IPS-11a (cell line): Measurements from ENCODE around the gene SPEM2.

Source experiments
- H3K4me3 ChIP-seq: one replicate; pipeline ENCODE4 v1.5.1; 2013; ENCODE audit warnings: low read depth, low read length, control low read depth

SPEM2 gene

DNA sequence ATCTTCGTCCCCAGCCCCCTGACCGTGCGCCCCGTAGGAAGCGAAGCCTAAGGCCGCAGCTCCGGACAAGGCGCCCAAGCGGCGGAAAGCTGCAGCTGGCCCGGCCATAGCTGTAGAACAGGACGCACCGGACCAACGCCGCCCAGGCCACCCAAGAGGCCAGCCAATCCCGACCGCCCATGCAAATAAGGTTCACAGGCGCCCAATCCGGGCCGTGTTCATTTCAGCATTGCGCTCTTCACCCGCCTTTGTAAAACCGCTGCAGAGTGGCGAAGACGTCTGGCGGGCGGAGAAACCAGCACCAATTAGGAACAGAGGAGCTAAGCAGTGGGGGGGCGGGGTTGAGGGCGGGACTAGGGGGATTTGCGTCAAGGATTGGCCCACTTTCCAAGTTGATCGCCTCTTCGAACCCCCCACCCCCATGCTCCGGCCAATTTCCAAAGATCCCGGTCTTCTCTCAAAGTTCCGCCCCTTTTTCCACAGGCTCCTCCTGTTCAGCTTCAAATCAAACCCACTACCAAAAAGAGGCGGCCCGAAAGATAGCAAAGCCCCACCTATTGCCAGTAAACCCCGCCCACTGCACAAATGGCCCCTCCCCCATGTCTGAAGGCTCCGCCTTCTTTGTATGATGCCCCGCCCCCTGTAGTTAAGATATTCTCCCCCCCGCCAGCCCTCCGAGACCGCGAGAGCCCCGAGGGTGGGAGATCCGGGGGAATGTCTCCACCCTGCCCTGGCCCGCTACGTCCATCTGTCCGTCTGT, 21.3 kb upstream of the SPEM2 start, which contains the start of gene TMEM256:
TMEM256 (minus strand) TSS at position 121 of the 760 bp plus-strand sequence; CDS start at position 108, 13 bp downstream.
- H3K4me3 ChIP-seq: peak within 1 kb of the TSS; percentile 69

DNA sequence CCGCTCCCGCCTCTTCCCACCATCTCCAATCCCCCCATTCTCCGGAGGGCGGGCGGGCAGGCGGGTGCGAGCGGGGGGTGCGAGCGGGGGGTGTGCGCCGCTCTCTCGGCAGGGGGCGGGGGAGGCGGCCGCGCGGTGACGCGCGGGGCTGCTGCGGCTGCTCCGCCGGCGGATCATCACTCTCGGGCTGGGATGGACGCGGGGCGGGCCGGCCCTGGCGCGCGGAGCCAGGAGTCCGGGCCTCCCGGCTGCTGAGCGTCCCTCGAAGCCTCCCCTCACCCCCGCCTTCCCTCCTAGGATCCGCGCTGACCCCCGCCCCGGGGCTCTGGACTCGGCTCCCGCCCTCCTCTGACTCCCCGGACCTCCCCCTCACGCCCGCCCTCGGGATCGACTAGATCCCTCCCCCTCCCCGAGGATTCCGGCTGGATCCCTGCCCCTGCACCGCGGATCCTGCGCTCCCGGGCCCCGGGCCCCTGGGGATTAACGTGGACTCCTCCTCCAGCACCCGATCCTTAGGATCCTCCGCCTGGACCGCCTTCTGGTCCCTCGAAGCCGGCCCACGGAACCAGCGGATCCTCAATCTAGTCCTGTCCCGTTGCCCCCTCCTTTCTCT, 20.6 kb upstream of the SPEM2 start:
- peak overlapping the region; percentile 69 for H3K4me3 ChIP-seq

DNA sequence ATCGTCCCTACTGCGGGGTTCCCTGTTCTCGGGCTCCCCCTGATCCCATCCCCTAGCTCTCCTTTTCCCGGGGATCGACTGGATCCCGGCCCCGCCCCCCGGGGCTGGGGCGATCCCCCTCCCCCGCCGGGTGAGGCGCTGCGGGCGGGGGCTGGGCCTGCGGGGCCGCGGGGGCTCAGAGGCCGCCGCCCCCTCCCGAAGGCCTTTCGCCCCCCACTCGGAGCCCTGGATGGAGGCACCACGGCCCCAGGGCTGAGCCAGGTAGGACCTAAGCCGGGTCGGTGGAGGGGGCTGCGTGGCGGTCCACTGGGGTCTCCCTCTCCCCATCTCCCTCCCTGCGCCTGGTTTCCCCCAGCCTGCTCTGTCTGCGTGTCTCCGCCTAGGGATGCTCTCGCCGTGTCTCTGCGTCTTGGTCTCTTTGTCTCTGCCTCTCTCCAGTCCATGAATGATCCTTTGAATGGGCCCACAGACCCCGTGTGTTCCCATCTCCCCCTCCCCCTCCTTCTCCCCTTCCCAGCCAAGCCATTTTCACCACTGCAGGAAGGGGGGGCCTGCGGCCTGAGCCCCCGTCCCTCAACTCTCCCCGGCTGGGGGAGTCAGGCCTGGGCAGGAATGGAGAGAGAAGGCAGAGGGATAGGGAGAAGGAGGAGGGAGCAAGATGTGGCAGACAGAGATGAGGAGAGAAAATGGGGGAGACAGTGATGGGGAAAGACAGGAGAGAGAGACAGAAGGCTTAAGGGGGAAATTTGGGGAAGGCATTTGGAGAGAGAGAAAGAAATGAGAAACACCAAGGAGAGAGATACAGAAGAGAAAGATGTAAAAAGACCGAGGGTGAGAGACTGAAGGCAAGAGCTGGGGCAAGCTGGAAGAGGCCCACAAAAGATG, 19.8 kb upstream of the SPEM2 start:
- H3K4me3 ChIP-seq: peak overlapping the region; percentile 69

DNA sequence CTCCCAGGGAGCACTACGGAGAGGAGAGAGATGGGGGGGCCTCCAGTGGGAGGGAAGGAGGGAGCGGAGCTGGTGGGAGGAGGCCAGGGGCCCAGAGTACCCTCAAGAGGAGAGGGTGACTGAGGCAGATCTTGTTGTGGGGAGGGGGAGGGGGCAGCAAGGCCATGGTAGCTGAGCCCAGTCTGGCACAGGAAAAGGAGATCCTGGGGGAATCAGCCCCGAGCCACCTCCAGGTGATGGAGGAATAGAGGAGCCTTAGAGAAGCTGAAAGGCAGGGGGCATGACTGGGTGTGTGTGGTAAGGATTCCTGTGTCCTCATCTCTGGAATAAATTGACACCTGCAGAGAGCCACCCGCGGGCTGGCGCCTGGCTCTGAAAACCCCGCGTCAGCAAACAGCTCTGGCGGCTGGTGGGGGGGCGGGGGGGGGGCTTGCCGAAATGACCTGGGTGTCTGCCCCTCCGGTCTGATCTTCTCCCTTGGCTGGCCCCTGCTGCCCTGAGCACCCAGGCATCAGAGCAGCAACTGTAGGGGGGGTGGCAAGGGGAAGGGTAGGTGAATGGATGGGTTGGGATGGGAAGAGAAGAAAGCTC, 19.1 kb upstream of the SPEM2 start:
- H3K4me3 ChIP-seq: peak overlapping the region; percentile 69

DNA sequence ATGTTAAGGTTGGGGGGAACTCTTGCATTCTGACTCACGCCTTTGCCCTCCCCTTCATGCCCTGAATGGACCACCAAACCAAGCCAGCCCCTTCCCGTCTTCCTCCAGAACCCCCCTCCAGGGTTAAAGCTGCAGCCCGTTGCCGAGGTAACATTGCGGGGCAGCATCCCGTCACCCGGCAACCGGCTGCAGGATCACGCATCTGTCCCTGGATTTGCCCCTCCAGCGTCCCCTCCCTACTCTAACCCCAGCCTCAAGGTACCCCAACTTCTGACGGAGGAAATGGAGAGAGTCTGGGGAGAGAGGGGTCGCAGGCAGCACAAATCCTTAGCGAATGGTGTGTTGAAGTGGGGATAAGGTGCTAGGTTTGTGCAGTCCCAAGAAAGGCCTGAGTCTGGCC, 18.3 kb upstream of the SPEM2 start:
- no peak overlapping the region for H3K4me3 ChIP-seq

DNA sequence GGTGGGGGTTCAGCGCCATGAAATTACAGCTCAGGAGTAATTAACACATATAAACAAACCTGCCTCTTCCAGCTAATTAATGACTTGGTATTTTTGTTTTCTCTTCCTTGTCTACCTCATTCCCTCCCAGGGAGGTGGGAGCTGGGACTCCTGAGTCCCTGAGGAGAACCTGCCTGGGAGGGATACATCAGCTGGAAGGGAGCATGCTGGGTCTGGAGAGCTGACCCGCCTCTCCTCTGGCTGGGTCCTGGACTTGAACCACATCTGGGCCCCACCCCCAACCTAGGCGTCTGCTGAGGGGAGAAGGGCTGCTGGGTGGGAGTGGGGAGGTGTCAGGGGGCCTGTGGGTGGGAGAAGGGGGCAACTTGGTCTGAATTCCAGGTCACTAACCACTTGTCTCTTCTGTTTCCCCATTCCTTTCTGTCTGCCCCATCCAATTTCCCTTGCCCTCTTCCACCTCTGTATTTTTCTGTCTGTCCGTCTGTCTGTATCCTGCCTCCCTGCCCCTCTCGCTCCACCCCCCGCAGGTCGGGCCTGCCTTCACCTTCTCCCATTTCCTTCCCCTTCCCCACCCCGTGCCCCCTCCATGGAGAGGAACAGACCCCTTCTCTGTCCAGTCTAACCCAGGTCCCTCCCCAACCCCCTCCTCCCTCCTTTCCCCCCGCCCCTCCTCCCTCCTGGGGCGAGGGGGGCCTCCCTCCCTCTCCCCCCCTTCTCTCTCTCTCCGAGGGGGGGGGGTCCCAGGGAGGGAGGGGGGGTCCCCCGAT, 17.7 kb upstream of the SPEM2 start, which contains the start of gene NLGN2:
NLGN2 (plus strand) TSS at position 361 of the 767 bp plus-strand sequence. CDS start 411 bp downstream, outside the sequence.
- H3K4me3 ChIP-seq: peak within 1 kb of the TSS; percentile 18

DNA sequence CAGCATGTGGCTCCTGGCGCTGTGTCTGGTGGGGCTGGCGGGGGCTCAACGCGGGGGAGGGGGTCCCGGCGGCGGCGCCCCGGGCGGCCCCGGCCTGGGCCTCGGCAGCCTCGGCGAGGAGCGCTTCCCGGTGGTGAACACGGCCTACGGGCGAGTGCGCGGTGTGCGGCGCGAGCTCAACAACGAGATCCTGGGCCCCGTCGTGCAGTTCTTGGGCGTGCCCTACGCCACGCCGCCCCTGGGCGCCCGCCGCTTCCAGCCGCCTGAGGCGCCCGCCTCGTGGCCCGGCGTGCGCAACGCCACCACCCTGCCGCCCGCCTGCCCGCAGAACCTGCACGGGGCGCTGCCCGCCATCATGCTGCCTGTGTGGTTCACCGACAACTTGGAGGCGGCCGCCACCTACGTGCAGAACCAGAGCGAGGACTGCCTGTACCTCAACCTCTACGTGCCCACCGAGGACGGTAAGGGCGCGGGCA, 17.1 kb upstream of the SPEM2 start:
- peak overlapping the region; percentile 18 for H3K4me3 ChIP-seq

DNA sequence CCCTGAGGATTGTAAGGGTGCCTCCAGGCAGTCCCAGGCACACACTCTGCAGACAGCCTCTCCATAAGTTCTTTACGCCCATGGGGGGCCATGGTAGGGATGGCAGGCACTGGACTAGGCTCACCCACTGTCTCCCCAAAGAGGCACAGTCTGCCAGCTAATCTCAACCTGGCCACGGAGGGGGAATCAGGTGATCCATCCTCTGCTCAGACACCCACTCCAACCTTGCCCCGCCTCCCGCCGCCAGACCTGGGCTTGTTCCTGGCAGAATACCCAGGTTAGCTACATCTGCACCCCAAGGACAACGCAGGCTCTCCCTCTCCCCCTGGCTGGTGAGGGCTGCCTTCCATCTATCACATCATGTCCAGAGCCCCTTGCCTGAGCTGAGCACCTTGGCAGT, 16.6 kb upstream of the SPEM2 start:
- no peak overlapping the region for H3K4me3 ChIP-seq

DNA sequence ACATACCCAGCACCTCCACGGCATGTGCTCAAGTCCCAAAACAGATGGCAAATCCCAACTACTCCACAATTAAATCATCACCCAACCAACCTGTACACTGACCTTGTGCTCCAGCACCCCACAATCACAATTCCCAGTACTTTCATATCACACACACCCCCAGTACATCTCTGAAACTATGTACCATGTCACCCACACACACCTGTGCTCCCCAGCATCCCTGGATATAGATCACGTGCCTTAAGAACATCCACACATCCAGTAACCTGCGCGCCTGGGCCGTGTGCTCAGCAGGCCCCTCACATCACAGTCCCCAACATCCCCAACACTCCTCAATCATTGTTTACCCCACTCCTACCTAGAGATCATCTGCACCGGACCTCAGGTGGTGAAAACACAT, 15.7 kb upstream of the SPEM2 start:
- no peak overlapping the region for H3K4me3 ChIP-seq

DNA sequence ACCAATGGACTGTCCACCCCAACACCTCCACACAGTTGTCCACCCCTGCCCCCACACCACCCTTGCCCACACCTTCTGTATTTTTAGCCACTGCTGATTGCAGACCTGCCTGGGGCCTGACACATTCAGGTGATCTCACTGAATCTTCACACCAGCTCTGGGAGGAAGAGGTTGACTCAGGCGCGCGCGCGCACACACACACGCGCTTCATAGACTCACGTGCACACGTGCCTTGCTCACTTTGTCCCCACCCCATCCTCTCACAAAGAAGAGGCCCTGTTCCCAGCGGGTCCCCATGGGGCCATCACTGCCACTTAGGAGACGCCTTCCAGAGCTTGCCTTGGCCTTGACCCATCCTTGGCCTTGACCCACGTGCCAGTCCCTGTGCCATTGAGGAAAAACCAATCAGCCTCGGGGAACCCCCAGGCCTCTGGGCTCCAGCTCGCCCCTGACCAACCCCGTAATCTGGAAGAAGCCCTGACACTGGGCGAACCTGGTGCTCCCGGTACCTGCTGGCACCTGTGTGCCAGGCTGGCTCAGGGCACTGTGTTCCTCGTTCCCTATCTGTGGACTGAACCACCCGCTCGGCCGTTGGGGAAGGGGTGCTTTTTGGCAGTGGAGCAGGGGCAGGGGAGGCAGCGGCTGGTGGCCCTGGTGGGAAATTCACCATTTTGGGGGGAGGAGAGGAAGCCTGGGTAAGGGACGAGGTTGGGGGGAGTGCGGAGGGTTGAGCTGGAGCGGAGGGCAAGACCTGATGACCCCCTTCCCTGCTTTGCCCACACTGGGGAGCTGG, 14.6 kb upstream of the SPEM2 start:
- no peak overlapping the region for H3K4me3 ChIP-seq

DNA sequence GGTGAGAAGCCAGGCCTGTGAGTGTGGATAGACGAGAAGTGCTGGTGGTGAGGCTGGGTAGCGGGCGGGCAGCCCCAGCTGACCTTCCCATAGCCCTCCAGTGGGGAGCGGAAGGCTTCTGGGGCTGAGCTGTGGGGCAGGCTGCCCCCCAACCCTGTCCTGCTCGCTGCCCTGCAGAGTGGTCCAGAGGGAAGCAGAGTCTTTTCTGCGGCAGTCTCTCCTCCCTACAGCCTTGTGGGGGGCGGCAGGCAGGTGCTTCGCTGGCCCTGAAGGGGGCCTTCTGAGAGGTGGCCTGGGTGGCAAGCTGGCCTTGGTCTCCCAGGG, 14.0 kb upstream of the SPEM2 start:
- no peak overlapping the region for H3K4me3 ChIP-seq

DNA sequence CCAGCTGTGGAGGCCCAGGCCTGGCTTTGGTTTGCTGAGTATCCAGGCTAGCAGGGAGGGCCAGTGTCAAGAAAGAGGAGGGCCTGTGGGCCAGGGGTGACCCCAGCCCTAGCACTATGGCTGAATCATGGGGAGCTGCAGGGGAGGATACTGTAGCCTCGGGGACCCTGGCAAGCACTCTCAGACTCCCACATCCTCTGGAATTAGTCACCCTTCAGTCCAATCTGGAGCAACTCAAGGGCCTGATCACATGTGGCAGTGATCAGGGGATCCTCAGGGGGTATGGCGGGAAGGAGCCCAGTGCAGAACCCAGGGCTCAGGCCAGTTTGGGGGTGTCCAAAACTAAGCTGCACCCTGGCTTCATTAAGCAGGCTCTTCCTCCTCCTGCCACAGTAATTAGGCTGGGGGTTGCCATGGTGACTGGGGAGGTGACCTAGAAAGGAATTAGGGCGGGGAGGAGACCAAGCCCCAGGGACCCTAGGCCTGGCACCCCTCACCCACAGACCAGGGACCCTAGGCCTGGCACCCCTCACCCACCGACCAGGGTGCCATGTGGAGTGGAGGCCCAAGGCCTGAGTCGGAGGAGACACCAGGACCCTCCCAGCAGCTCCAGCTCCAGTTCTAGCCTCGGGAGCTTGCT, 11.9 kb upstream of the SPEM2 start:
- no peak overlapping the region for H3K4me3 ChIP-seq

DNA sequence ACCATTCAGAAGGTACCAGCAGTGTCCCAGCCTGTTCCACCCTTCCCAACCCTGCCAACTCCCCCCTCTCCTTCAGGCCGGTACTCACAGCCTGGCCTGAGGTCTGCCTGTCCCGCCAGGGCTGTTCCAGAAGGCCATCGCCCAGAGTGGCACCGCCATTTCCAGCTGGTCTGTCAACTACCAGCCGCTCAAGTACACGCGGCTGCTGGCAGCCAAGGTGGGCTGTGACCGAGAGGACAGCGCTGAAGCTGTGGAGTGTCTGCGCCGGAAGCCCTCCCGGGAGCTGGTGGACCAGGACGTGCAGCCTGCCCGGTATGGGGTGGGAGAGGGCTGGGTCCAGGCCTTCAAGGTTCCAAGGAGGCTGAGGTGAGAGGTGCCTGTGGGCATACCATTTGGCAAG, 10.6 kb upstream of the SPEM2 start:
- H3K4me3 ChIP-seq: no peak overlapping the region

DNA sequence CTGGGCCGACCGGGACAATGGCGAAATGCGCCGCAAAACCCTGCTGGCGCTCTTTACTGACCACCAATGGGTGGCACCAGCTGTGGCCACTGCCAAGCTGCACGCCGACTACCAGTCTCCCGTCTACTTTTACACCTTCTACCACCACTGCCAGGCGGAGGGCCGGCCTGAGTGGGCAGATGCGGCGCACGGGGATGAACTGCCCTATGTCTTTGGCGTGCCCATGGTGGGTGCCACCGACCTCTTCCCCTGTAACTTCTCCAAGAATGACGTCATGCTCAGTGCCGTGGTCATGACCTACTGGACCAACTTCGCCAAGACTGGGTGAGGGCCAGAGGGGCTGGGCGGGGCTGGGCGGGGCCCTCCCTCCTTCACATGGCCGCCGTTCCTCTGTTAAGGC, 9.6 kb upstream of the SPEM2 start:
- no peak overlapping the region for H3K4me3 ChIP-seq

DNA sequence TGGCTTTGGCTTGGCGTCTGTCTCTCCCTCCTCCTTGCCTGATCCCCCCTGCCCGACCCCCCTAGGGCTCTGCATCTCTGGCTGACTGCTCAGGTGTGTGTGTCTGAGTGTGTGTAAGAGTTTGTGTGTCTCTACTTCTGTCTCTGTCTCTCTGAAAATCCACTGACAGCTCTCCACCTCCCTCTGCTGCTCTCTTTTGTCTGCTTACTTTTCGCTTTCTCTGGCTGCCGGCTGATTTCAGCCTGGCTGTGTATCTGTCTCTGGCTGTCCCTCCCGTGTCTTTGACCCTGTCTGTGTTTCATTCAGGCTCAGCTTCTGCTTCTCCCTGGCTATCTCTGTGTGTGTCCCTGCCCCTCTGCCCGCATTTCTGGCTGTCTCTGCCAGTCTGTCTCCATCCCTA, 9.1 kb upstream of the SPEM2 start:
- no peak overlapping the region for H3K4me3 ChIP-seq

DNA sequence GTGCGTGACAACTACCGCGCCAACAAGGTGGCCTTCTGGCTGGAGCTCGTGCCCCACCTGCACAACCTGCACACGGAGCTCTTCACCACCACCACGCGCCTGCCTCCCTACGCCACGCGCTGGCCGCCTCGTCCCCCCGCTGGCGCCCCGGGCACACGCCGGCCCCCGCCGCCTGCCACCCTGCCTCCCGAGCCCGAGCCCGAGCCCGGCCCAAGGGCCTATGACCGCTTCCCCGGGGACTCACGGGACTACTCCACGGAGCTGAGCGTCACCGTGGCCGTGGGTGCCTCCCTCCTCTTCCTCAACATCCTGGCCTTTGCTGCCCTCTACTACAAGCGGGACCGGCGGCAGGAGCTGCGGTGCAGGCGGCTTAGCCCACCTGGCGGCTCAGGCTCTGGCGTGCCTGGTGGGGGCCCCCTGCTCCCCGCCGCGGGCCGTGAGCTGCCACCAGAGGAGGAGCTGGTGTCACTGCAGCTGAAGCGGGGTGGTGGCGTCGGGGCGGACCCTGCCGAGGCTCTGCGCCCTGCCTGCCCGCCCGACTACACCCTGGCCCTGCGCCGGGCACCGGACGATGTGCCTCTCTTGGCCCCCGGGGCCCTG, 8.3 kb upstream of the SPEM2 start:
- no peak overlapping the region for H3K4me3 ChIP-seq

DNA sequence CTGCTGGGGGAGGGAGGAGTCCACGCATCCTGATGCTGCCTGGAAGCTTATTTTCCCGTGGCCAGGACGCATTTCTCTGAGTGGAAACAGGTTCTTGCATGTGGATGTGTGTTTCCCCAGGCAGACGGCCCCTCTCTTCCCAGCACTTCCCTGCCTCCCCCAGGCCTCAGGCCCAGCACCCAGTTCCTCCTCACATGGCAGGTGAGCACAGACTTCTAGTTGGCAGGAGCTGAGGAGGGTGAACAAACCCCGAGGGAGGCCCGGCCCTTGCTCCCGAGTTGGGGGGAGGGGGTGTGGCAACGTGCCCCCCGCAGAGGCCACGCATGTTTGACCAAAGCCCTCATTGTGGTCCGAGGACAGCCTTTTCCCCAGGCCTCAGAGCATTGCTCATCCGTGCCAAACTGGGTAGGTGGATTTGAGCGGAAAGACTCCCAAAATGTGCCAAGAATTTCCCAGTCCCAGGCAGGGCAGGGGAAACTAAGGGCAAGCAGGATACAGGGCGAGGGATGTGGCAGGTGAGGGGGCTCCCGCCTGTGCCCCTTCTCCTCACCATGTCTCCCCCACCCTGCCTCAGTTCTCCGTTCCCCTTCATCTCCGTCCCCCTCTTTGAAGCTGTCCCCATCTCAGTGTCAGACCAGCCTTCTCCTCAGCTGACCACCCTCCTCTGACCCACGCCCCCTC, 6.8 kb upstream of the SPEM2 start:
- H3K4me3 ChIP-seq: no peak overlapping the region
